ENCODE results near the gene ZMYND11.

The ZMYND11 gene

GRCh38 chr10:269440-270074 is 134.3 kb downstream of the ZMYND11 start:
- Histone ChIP-seq H2AFZ (ENCODE audit: low read length) (no peak overlapping the region), H3F3A (ENCODE audit: insufficient read depth, low read length) (no peaks in the 10 kb centered on the region), H3K27ac (ENCODE audit: low read length) (no peak overlapping the region), H3K9ac (ENCODE audit: low read length) (no peak overlapping the region), H3K4me1 (ENCODE audit: low read length) (no peaks in the 10 kb centered on the region), H3K79me2 (ENCODE audit: low read length) (no peaks in the 10 kb centered on the region), H3K4me3 (ENCODE audit: low read length) (no peak overlapping the region), H3K27me3 (replicated peaks; ENCODE audit: insufficient read depth, low read length) (no peaks in the 10 kb centered on the region), H3K4me2 (ENCODE audit: low read depth, low read length) (no peak overlapping the region), H3K9me2 (replicated peaks; ENCODE audit: insufficient read depth, low read length) (no peaks in the 10 kb centered on the region), H3K9me3 (replicated peaks; ENCODE audit: insufficient read depth, low read length) (no peaks in the 10 kb centered on the region), H4K20me1 (ENCODE audit: insufficient read depth, low read length) (no peaks in the 10 kb centered on the region), H3K36me3 (replicated peaks; ENCODE audit: insufficient read depth, low read length) (no peaks in the 10 kb centered on the region)
- TF ChIP-seq EZH2phosphoT487 (IDR thresholded peaks at IDR 0.05; ENCODE audit: low read length) (no peak), EZH2 (optimal IDR thresholded peaks at IDR 0.05; ENCODE audit: low read depth, low read length) (no peak)
- TF ChIP-seq, protein P1, sequence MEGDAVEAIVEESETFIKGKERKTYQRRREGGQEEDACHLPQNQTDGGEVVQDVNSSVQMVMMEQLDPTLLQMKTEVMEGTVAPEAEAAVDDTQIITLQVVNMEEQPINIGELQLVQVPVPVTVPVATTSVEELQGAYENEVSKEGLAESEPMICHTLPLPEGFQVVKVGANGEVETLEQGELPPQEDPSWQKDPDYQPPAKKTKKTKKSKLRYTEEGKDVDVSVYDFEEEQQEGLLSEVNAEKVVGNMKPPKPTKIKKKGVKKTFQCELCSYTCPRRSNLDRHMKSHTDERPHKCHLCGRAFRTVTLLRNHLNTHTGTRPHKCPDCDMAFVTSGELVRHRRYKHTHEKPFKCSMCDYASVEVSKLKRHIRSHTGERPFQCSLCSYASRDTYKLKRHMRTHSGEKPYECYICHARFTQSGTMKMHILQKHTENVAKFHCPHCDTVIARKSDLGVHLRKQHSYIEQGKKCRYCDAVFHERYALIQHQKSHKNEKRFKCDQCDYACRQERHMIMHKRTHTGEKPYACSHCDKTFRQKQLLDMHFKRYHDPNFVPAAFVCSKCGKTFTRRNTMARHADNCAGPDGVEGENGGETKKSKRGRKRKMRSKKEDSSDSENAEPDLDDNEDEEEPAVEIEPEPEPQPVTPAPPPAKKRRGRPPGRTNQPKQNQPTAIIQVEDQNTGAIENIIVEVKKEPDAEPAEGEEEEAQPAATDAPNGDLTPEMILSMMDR (IDR thresholded peaks at IDR 0.05; ENCODE audit: low read length): no peak
- no peak for DNase-seq

GRCh38 chr10:271201-271600 is 135.9 kb downstream of the ZMYND11 start:
- no peak for DNase-seq
- H3K9ac ChIP-seq (ENCODE audit: low read length): no peak overlapping the region
- no peaks in the 10 kb centered on the region for H3K27me3 ChIP-seq (replicated peaks; ENCODE audit: insufficient read depth, low read length)
- TF ChIP-seq EZH2phosphoT487 (IDR thresholded peaks at IDR 0.05; ENCODE audit: low read length) (no peak), EZH2 (optimal IDR thresholded peaks at IDR 0.05; ENCODE audit: low read depth, low read length) (no peak)
- TF ChIP-seq, protein P1 (IDR thresholded peaks at IDR 0.05; ENCODE audit: low read length): no peak
- no peak overlapping the region for H2AFZ ChIP-seq (ENCODE audit: low read length)
- H3F3A ChIP-seq (ENCODE audit: insufficient read depth, low read length): no peaks in the 10 kb centered on the region
- H3K4me1 ChIP-seq (ENCODE audit: low read length): no peaks in the 10 kb centered on the region
- no peaks in the 10 kb centered on the region for H3K79me2 ChIP-seq (ENCODE audit: low read length)
- no peak overlapping the region for H3K4me2 ChIP-seq (ENCODE audit: low read depth, low read length)
- H3K36me3 ChIP-seq (replicated peaks; ENCODE audit: insufficient read depth, low read length): no peaks in the 10 kb centered on the region
- H3K4me3 ChIP-seq (ENCODE audit: low read length): no peak overlapping the region
- H3K27ac ChIP-seq (ENCODE audit: low read length): no peak overlapping the region
- H4K20me1 ChIP-seq (ENCODE audit: insufficient read depth, low read length): no peaks in the 10 kb centered on the region
- no peaks in the 10 kb centered on the region for H3K9me2 ChIP-seq (replicated peaks; ENCODE audit: insufficient read depth, low read length)
- H3K9me3 ChIP-seq (replicated peaks; ENCODE audit: insufficient read depth, low read length): no peaks in the 10 kb centered on the region

- Histone ChIP-seq H3K9me3 (replicated peaks; ENCODE audit: insufficient read depth, low read length) (no peaks in the 10 kb centered on the region), H3K4me1 (ENCODE audit: low read length) (no peaks in the 10 kb centered on the region), H3K27me3 (replicated peaks; ENCODE audit: insufficient read depth, low read length) (no peaks in the 10 kb centered on the region), H2AFZ (ENCODE audit: low read length) (no peak overlapping the region), H4K20me1 (ENCODE audit: insufficient read depth, low read length) (no peaks in the 10 kb centered on the region), H3K27ac (ENCODE audit: low read length) (no peak overlapping the region), H3K79me2 (ENCODE audit: low read length) (no peaks in the 10 kb centered on the region), H3F3A (ENCODE audit: insufficient read depth, low read length) (no peaks in the 10 kb centered on the region), H3K4me3 (ENCODE audit: low read length) (no peak overlapping the region), H3K36me3 (replicated peaks; ENCODE audit: insufficient read depth, low read length) (no peaks in the 10 kb centered on the region), H3K9me2 (replicated peaks; ENCODE audit: insufficient read depth, low read length) (no peaks in the 10 kb centered on the region), H3K9ac (ENCODE audit: low read length) (no peak overlapping the region), H3K4me2 (ENCODE audit: low read depth, low read length) (no peak overlapping the region)
- DNase-seq: no peak
- TF ChIP-seq, protein P1 (IDR thresholded peaks at IDR 0.05; ENCODE audit: low read length): no peak
- TF ChIP-seq EZH2 (optimal IDR thresholded peaks at IDR 0.05; ENCODE audit: low read depth, low read length): no peak
Measured at GRCh38 chr10:271722-272121, 136.5 kb downstream of the ZMYND11 start.
